ENCODE data around the gene IVD.

The IVD gene

DNA sequence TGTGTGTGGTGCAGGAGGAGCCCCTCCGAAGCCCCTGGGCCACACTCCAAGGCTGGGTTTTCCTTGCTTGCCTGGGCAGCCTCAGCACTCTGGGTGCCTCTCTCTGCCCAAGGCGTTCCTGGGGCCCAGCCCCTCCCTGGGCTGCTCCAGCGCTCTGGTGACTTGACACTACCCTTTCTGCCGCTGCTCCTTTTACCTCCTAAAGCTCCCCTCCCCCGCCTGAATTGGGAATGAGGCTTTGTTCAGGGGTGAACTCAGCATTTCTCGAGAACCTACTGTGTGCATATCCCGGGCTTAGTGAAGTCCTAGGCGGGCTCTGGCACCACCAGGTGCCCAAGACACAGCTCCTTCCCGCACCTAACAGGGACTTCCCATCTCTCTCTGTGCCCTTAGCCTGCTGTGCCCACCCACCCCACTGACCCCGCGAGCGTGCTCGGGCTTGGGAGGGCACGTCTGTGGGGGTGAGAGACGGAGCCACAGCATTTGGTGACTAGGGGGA is 33.9 kb downstream of the IVD start:
- no peaks in the 10 kb centered on the region for H3K9me3 ChIP-seq (ENCODE audit: control insufficient read depth, low read length)
- H3K27me3 ChIP-seq (ENCODE audit: control insufficient read depth, insufficient read depth, low read length, poor library complexity, severe bottlenecking) = peaks cover 62% of the 10 kb centered on the region
- no peak overlapping the region for H3K27ac ChIP-seq (ENCODE audit: insufficient read depth, low read depth, low read length, poor library complexity, severe bottlenecking)
- H3K36me3 ChIP-seq (ENCODE audit: control insufficient read depth, insufficient read depth, low read length) = no peaks in the 10 kb centered on the region
- H3K4me1 ChIP-seq (ENCODE audit: control insufficient read depth, insufficient read depth, low read length) = peaks cover 41% of the 10 kb centered on the region
- peak overlapping the region; percentile 42 for H3K4me3 ChIP-seq (ENCODE audit: insufficient read depth, low read depth, low read length)
- WGBS, 2 experiments = 0% methylated on average over 15 of the region's 15 CpGs

DNA sequence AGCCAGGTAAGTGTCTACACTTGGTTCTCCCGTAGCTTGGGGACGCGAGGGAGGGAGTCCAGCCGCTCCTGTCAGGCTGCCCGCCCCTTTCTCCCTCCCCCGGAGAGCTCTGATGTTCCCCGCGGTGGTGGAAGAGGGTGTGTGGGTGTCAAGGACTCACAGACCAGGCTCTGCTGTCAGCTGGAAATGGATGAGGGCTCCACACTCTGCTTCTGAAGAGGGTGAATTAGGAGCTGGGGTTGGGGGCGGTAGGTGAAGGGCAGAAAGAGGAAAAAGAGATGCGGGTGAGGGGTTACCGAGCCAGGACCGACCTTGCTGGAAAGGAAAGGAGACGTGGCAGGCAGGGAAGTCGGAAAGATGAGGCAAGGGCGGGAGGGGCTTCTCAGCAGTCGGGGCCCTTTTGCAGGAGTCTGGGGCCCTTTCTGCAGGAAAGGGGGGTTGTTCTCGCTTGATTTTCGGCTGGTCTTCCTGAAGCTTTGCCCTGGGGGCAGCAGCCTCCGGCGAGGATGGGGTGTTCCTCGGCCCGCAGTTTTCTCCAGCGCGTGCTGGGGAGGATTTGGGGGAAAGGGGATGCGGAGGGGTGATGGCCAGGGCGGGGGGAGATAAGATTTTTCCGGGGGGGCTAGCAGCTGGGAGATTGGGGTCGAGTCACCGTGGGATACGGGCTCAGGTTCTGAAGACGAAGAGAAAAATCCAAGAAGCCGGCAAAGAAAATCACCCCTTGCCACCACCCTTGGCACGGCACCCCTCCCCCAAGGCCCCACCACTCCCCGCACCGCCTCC is 34.6 kb downstream of the IVD start:
- H3K27ac ChIP-seq (ENCODE audit: insufficient read depth, low read depth, low read length, poor library complexity, severe bottlenecking) = no peak overlapping the region
- WGBS, 2 experiments = 1% methylated on average over 35 of the region's 35 CpGs
- peaks cover 55% of the 10 kb centered on the region for H3K27me3 ChIP-seq (ENCODE audit: control insufficient read depth, insufficient read depth, low read length, poor library complexity, severe bottlenecking)
- no peaks in the 10 kb centered on the region for H3K36me3 ChIP-seq (ENCODE audit: control insufficient read depth, insufficient read depth, low read length)
- peaks cover 46% of the 10 kb centered on the region for H3K4me1 ChIP-seq (ENCODE audit: control insufficient read depth, insufficient read depth, low read length)
- peak overlapping the region; percentile 42 for H3K4me3 ChIP-seq (ENCODE audit: insufficient read depth, low read depth, low read length)
- no peaks in the 10 kb centered on the region for H3K9me3 ChIP-seq (ENCODE audit: control insufficient read depth, low read length)

GRCh38 chr15:40440743-40441564 is 35.4 kb downstream of the IVD start, which contains the start of gene BAHD1:
Gene BAHD1 (plus strand): TSS chr15:40440953. CDS start chr15:40458465, 17,512 bp downstream.
- Histone ChIP-seq H3K27ac (ENCODE audit: insufficient read depth, low read depth, low read length, poor library complexity, severe bottlenecking) (peak within 1 kb of the TSS; percentile 77), H3K9me3 (ENCODE audit: control insufficient read depth, low read length) (no peaks in the 10 kb centered on the region), H3K36me3 (ENCODE audit: control insufficient read depth, insufficient read depth, low read length) (no peaks in the 10 kb centered on the region), H3K4me1 (ENCODE audit: control insufficient read depth, insufficient read depth, low read length) (peaks cover 49% of the 10 kb centered on the region), H3K27me3 (ENCODE audit: control insufficient read depth, insufficient read depth, low read length, poor library complexity, severe bottlenecking) (peaks cover 47% of the 10 kb centered on the region), H3K4me3 (ENCODE audit: insufficient read depth, low read depth, low read length) (peak within 1 kb of the TSS; percentile 68)
- 0 to 1% methylated on average over 119 of the region's 119 CpGs for WGBS, 2 experiments

DNA sequence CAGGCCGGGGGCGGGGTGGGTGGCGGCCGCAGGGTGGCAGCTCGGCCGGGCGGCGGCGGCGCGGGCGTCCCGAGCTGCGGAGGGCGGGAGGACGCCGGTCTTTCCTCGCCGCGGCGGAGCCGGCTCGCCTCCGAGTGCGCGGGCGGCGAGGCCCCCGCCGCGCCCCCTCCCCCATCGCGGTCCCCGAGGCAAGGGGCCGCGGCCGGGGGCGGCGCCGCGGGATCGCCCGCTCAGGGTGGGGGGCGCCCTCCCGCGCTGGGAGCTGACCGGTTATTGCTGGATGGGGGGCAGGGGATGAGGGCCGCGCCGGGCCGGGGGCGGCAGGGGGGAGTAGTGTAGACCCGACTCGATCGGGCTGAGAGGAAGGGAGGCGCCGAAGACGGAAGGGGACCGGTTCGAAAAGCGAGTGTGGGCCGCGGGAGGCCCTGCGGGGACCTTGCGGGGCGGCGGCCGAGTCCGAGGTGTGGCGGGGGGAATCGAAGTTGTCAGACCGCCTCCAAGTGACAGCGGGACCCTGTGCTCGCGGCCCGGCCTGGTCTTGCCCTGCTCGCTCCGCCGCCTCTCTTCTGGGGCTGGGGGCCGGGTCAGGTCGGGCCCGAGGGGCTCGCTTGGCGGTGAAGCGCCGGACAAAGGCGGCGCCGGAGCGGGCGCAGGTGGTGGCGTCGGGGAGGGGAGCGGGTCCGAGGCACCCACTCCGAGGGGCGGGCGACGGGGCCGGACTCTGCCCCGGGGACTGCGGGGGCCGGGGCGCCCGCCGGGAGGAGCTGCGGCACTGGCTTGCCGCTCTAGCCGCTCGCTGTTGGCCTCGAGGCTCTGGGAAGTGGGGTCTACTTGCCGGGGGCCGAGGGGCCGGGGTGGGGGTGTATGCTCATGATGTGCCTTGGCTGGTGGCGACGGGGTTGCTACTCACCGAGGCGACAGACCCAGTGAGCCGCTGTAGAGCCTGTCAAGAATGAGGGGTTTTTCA is 36.3 kb downstream of the IVD start:
- H3K4me3 ChIP-seq (ENCODE audit: insufficient read depth, low read depth, low read length) = peak overlapping the region; percentile 68
- peaks cover 38% of the 10 kb centered on the region for H3K27me3 ChIP-seq (ENCODE audit: control insufficient read depth, insufficient read depth, low read length, poor library complexity, severe bottlenecking)
- no peaks in the 10 kb centered on the region for H3K36me3 ChIP-seq (ENCODE audit: control insufficient read depth, insufficient read depth, low read length)
- 1% methylated on average over 119 of the region's 119 CpGs for WGBS, 2 experiments
- H3K9me3 ChIP-seq (ENCODE audit: control insufficient read depth, low read length) = no peaks in the 10 kb centered on the region
- peaks cover 45% of the 10 kb centered on the region for H3K4me1 ChIP-seq (ENCODE audit: control insufficient read depth, insufficient read depth, low read length)
- H3K27ac ChIP-seq (ENCODE audit: insufficient read depth, low read depth, low read length, poor library complexity, severe bottlenecking) = no peak overlapping the region

DNA sequence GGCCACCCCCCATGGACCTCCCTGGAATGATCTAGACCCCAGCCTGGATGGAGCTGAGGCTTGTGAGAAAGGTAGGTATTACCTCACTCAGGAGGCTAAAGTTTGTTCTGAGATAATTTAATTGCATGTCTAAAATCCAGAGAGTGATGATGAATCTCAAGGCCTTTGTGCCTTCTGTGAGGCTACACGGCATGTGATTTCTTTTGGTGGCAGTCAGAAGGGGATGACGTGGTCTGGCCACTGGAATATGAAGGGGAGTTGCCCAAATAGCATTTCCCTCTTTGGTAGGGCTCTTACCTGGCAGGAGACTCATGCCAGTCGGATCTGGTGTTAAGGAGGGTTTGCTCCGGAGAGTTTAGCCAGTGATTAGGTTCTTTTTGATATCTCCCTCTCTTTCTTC is 37.7 kb downstream of the IVD start:
- no peaks in the 10 kb centered on the region for H3K36me3 ChIP-seq (ENCODE audit: control insufficient read depth, insufficient read depth, low read length)
- H3K4me3 ChIP-seq (ENCODE audit: insufficient read depth, low read depth, low read length) = peak overlapping the region; percentile 1
- no peaks in the 10 kb centered on the region for H3K9me3 ChIP-seq (ENCODE audit: control insufficient read depth, low read length)
- 84 to 86% methylated on average over 4 of the region's 4 CpGs for WGBS, 2 experiments
- H3K4me1 ChIP-seq (ENCODE audit: control insufficient read depth, insufficient read depth, low read length) = peaks cover 31% of the 10 kb centered on the region
- peaks cover 24% of the 10 kb centered on the region for H3K27me3 ChIP-seq (ENCODE audit: control insufficient read depth, insufficient read depth, low read length, poor library complexity, severe bottlenecking)
- no peak overlapping the region for H3K27ac ChIP-seq (ENCODE audit: insufficient read depth, low read depth, low read length, poor library complexity, severe bottlenecking)

DNA sequence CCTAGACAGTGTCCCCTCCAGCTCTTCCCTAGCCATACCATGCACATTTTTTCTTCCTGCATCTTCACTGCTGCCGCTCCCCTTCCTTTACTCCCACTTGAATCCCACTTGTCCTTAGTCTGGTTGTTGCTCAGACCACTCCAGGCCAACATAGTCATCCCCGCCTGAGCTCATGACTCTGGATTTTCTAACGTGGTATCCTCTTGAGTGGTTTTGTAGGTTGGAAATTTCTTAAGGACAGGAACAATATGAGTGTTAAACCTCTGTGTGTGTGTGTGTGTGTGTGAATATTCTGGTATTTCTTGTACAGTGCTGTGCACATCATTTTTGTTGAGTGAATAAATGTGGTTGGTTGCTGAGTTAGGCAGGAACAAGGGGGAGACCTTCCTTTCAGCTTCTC is 38.3 kb downstream of the IVD start:
- Histone ChIP-seq H3K27ac (ENCODE audit: insufficient read depth, low read depth, low read length, poor library complexity, severe bottlenecking) (no peak overlapping the region), H3K4me1 (ENCODE audit: control insufficient read depth, insufficient read depth, low read length) (peaks cover 26% of the 10 kb centered on the region), H3K9me3 (ENCODE audit: control insufficient read depth, low read length) (no peaks in the 10 kb centered on the region), H3K4me3 (ENCODE audit: insufficient read depth, low read depth, low read length) (no peak overlapping the region), H3K36me3 (ENCODE audit: control insufficient read depth, insufficient read depth, low read length) (no peaks in the 10 kb centered on the region), H3K27me3 (ENCODE audit: control insufficient read depth, insufficient read depth, low read length, poor library complexity, severe bottlenecking) (peaks cover 18% of the 10 kb centered on the region)
- WGBS, 2 experiments = 80 to 85% methylated on average over 3 of the region's 3 CpGs

DNA sequence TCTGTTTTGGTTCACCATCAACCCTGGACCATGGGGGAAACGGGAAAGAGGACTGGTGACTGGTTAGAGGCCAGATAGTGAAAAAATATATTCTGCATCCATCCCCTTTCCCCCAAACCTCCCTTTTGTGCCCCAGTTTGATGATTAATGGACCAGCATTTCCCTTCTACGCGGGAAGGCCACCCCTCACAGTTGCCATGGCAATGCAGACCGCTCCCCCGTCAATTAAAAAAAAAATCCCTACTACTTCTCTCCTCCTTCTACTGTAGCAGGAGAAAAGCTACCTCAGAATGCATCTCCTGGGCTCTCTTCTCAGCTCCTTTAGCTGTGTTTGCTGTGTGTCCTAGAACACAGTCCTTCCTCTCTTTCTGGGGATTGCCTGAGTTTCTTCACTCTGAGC is 39.1 kb downstream of the IVD start:
- H3K27me3 ChIP-seq (ENCODE audit: control insufficient read depth, insufficient read depth, low read length, poor library complexity, severe bottlenecking) = peaks cover 9% of the 10 kb centered on the region
- H3K9me3 ChIP-seq (ENCODE audit: control insufficient read depth, low read length) = no peaks in the 10 kb centered on the region
- 46 to 49% methylated on average over 5 of the region's 5 CpGs for WGBS, 2 experiments
- peaks cover 17% of the 10 kb centered on the region for H3K4me1 ChIP-seq (ENCODE audit: control insufficient read depth, insufficient read depth, low read length)
- H3K36me3 ChIP-seq (ENCODE audit: control insufficient read depth, insufficient read depth, low read length) = no peaks in the 10 kb centered on the region
- no peak overlapping the region for H3K27ac ChIP-seq (ENCODE audit: insufficient read depth, low read depth, low read length, poor library complexity, severe bottlenecking)
- no peak overlapping the region for H3K4me3 ChIP-seq (ENCODE audit: insufficient read depth, low read depth, low read length)

- Histone ChIP-seq H3K27ac (ENCODE audit: insufficient read depth, low read depth, low read length, poor library complexity, severe bottlenecking) (no peak overlapping the region), H3K9me3 (ENCODE audit: control insufficient read depth, low read length) (no peaks in the 10 kb centered on the region), H3K4me3 (ENCODE audit: insufficient read depth, low read depth, low read length) (no peak overlapping the region), H3K27me3 (ENCODE audit: control insufficient read depth, insufficient read depth, low read length, poor library complexity, severe bottlenecking) (peaks cover 3% of the 10 kb centered on the region), H3K36me3 (ENCODE audit: control insufficient read depth, insufficient read depth, low read length) (no peaks in the 10 kb centered on the region), H3K4me1 (ENCODE audit: control insufficient read depth, insufficient read depth, low read length) (peaks cover 22% of the 10 kb centered on the region)
- WGBS, 2 experiments = 50 to 57% methylated on average over 9 of the region's 9 CpGs
Observed at GRCh38 chr15:40445421-40445922, 39.9 kb downstream of the IVD start.

GRCh38 chr15:40446144-40446543 is 40.5 kb downstream of the IVD start:
- no peaks in the 10 kb centered on the region for H3K36me3 ChIP-seq (ENCODE audit: control insufficient read depth, insufficient read depth, low read length)
- peaks cover 3% of the 10 kb centered on the region for H3K27me3 ChIP-seq (ENCODE audit: control insufficient read depth, insufficient read depth, low read length, poor library complexity, severe bottlenecking)
- WGBS, 2 experiments = 79 to 81% methylated on average over 3 of the region's 3 CpGs
- no peaks in the 10 kb centered on the region for H3K9me3 ChIP-seq (ENCODE audit: control insufficient read depth, low read length)
- peaks cover 23% of the 10 kb centered on the region for H3K4me1 ChIP-seq (ENCODE audit: control insufficient read depth, insufficient read depth, low read length)
- no peak overlapping the region for H3K4me3 ChIP-seq (ENCODE audit: insufficient read depth, low read depth, low read length)
- H3K27ac ChIP-seq (ENCODE audit: insufficient read depth, low read depth, low read length, poor library complexity, severe bottlenecking) = no peak overlapping the region

All from ectodermal cell (in vitro differentiated cells).